GM12875 (cell line): Measurements from ENCODE around the gene ATF5.
"Not testable (repeated sequence)": the region's sequence is repeated elsewhere in the genome, so short reads cannot be mapped to it uniquely, and the experiment has no call there.

ENCODE experiments used
- H3K4me3 ChIP-seq: one replicate; pipeline ENCODE4 v1.5.1; 2011; ENCODE audit warnings: low read depth, low read length, control low read depth
- CTCF ChIP-seq: IDR thresholded peaks from 2 replicates; pipeline ENCODE4 v1.5.1; 2011; ENCODE audit warnings: low read depth, mild to moderate bottlenecking, control low read depth, inconsistent platforms, low read length, moderate library complexity, borderline replicate concordance; ENCODE audit not compliant: insufficient read depth

Gene ATF5

GRCh38 chr19:49918089-49918488 lies 10.9 kb upstream of the ATF5 start:
- TF ChIP-seq CTCF = no peak
- no peak overlapping the region for H3K4me3 ChIP-seq

GRCh38 chr19:49920624-49921363 lies 8.2 kb upstream of the ATF5 start:
- TF ChIP-seq CTCF = no peak
- H3K4me3 ChIP-seq = no peak overlapping the region

- H3K4me3 ChIP-seq = no peak overlapping the region
- no peak for TF ChIP-seq CTCF
Measured at GRCh38 chr19:49921871-49922795, 6.9 kb upstream of the ATF5 start.

- H3K4me3 ChIP-seq = no peak overlapping the region
- TF ChIP-seq CTCF = no peak
Measured at GRCh38 chr19:49923055-49924003, 5.7 kb upstream of the ATF5 start.

- no peak for TF ChIP-seq CTCF
Measured at GRCh38 chr19:49924004-49924880, 4.8 kb upstream of the ATF5 start.

GRCh38 chr19:49924881-49925210 lies 4.2 kb upstream of the ATF5 start:
- not testable (repeated sequence) for H3K4me3 ChIP-seq

More at GRCh38 chr19:49924004-49924880, 4.8 kb upstream of the ATF5 start:
- no peak overlapping the region for H3K4me3 ChIP-seq
